Astrocyte (in vitro differentiated cells and primary cell): ENCODE data around the gene NUDT16L1. TPM values are rescaled to one million over a fixed set of nuclear protein-coding genes. Genes with fewer than 3 reads are reported as not detected.

Experiments used
- DNase-seq: peaks from one replicate; pipeline ENCODE4 v3.0.0-alpha.2; 2010; ENCODE audit warnings: low read depth
- FAIRE-seq: peaks from 2 replicates; lab custom pipeline; 2011; peaks lifted over from hg19 to GRCh38; lab: Jason Lieb, UNC
- H2AFZ ChIP-seq: 2 replicates; pipeline ENCODE4 v1.6.0; 2012; ENCODE audit warnings: low read depth, low read length, inconsistent platforms
- H3K27ac ChIP-seq: 2 replicates; pipeline ENCODE4 v1.5.1; 2011; ENCODE audit warnings: low read depth, low read length, inconsistent platforms
- H3K27me3 ChIP-seq: 2 replicates; pipeline ENCODE4 v1.6.0; 2011; ENCODE audit warnings: low read length, inconsistent platforms; ENCODE audit not compliant: insufficient read depth
- H3K36me3 ChIP-seq: 2 replicates; pipeline ENCODE4 v1.5.1; 2011; ENCODE audit warnings: low read length, inconsistent platforms; ENCODE audit not compliant: insufficient read depth
- H3K4me1 ChIP-seq: 2 replicates; pipeline ENCODE4 v1.5.1; 2011; ENCODE audit warnings: low read length, inconsistent platforms; ENCODE audit not compliant: insufficient read depth
- H3K4me2 ChIP-seq: 2 replicates; pipeline ENCODE4 v1.6.0; 2012; ENCODE audit warnings: low read length, inconsistent platforms
- H3K4me3 ChIP-seq: 2 replicates; pipeline ENCODE4 v1.5.1; 2011; ENCODE audit warnings: low read depth, mild to moderate bottlenecking, low read length, inconsistent platforms; ENCODE audit not compliant: insufficient read depth
- H3K79me2 ChIP-seq: 2 replicates; pipeline ENCODE4 v1.6.0; 2012; ENCODE audit warnings: mild to moderate bottlenecking, low read length, inconsistent platforms; ENCODE audit not compliant: insufficient read depth
- H3K9ac ChIP-seq: 2 replicates; pipeline ENCODE4 v1.6.0; 2012; ENCODE audit warnings: mild to moderate bottlenecking, low read length, inconsistent platforms
- H3K9me3 ChIP-seq: 2 replicates; pipeline ENCODE4 v1.5.1; 2012; ENCODE audit warnings: low read depth, mild to moderate bottlenecking, low read length, inconsistent platforms; ENCODE audit not compliant: insufficient read depth
- H4K20me1 ChIP-seq: 2 replicates; pipeline ENCODE4 v1.6.0; 2012; ENCODE audit warnings: low read length, inconsistent platforms; ENCODE audit not compliant: insufficient read depth
- H3K27ac Mint-ChIP-seq: one replicate; pipeline ENCODE4 v1.8.0; 2021; ENCODE audit warnings: mild to moderate bottlenecking, mixed read lengths; ENCODE audit not compliant: unreplicated experiment
- H3K27me3 Mint-ChIP-seq: one replicate; pipeline ENCODE4 v1.8.0; 2021; ENCODE audit warnings: low read depth, mixed read lengths; ENCODE audit not compliant: unreplicated experiment
- H3K36me3 Mint-ChIP-seq: one replicate; pipeline ENCODE4 v1.8.0; 2021; ENCODE audit warnings: low read depth, mixed read lengths; ENCODE audit not compliant: unreplicated experiment
- H3K4me1 Mint-ChIP-seq: one replicate; pipeline ENCODE4 v1.8.0; 2021; ENCODE audit warnings: low read depth, mixed read lengths; ENCODE audit not compliant: unreplicated experiment
- H3K4me3 Mint-ChIP-seq: one replicate; pipeline ENCODE4 v1.8.0; 2021; ENCODE audit warnings: mild to moderate bottlenecking, moderate library complexity, mixed read lengths; ENCODE audit not compliant: unreplicated experiment
- H3K9me3 Mint-ChIP-seq: one replicate; pipeline ENCODE4 v1.8.0; 2021; ENCODE audit warnings: mild to moderate bottlenecking, mixed read lengths; ENCODE audit not compliant: unreplicated experiment
- CTCF ChIP-seq: IDR thresholded peaks from 2 replicates; pipeline ENCODE4 v1.5.1; 2011; ENCODE audit warnings: low read depth, mild to moderate bottlenecking, inconsistent platforms, low read length, moderate library complexity; ENCODE audit not compliant: insufficient read depth
- EZH2 ChIP-seq: IDR thresholded peaks from 2 replicates; pipeline ENCODE4 v1.6.1; 2012; ENCODE audit warnings: mild to moderate bottlenecking, low read length, inconsistent platforms; ENCODE audit not compliant: insufficient read depth
- total RNA-seq: library from RNA; stranded (reverse); gene quantifications from 2 replicates; pipeline ENCODE4 v1.2.1, GENCODE V29; 2021

The NUDT16L1 gene
- total RNA-seq, 1 donor from 2014 or later, result 42.2 TPM

DNA sequence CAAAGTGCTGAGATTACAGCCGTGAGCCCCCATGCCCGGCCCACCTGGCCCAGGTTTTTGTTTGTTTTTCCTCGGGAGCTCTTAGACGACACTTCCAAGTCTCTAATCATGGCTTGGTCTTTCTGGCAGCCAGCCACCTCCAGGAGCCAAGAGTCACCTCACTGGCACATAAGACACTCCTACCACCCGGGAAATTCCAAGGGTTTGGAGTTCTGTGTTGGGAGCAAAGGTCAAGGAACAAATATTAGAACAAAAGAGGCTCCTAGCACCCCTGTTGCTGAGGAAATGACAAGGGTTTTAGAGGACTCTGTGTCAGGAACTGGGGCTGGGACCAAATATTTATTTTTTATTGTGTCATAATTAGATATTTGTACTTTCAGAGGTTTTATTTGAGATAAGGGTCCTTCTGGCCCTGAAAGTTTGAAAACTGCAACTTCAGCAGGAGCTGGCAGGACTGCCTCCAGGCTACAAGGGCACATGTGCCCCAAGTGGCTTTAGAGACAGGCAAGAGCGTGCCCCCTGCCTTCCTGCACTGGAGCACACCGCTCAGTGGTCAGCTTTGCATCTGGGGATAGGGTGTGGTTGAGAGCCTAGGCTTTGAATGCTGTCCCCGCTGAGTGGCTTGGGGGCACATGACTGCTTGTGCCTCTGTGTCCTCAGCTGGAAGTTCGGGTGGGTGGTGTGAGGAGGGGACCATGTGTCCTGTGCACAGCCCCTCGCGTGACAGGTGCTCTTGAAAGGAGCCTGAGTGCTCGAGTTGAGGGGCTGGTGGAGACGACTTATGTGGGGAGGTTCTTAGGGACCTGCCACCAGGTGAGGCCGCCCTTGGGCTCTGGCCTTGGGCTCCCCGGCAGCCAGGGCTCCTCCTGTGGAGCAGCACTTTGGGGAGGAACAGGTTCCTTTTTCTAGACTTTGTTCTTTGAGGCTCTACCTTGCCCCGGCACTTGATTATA is 39.1 kb upstream of the NUDT16L1 start:
- no peaks in the 10 kb centered on the region for H3K27me3 ChIP-seq
- H3K27ac ChIP-seq, result no peak overlapping the region
- no peaks in the 10 kb centered on the region for H3K9me3 ChIP-seq
- Mint-ChIP-seq H3K4me1 (no peaks in the 10 kb centered on the region), H3K4me3 (no peak overlapping the region), H3K27me3 (no peaks in the 10 kb centered on the region), H3K27ac (no peak overlapping the region), H3K36me3 (peaks cover 14% of the 10 kb centered on the region), H3K9me3 (no peaks in the 10 kb centered on the region)
- H4K20me1 ChIP-seq, result peaks cover 62% of the 10 kb centered on the region
- TF ChIP-seq CTCF (no peak), EZH2 (no peak)
- H3K9ac ChIP-seq, result no peak overlapping the region
- H3K4me2 ChIP-seq, result no peak overlapping the region
- FAIRE-seq, result no peak
- H3K36me3 ChIP-seq, result peaks cover 6% of the 10 kb centered on the region
- H3K4me3 ChIP-seq, result no peak overlapping the region
- no peak overlapping the region for H2AFZ ChIP-seq
- H3K4me1 ChIP-seq, result no peaks in the 10 kb centered on the region
- DNase-seq, result no peak
- H3K79me2 ChIP-seq, result peaks cover 21% of the 10 kb centered on the region

- no peak for TF ChIP-seq CTCF
- no peak for TF ChIP-seq EZH2
- Histone ChIP-seq H3K9ac (no peak overlapping the region), H3K4me2 (no peak overlapping the region), H3K27me3 (no peaks in the 10 kb centered on the region), H3K27ac (no peak overlapping the region), H2AFZ (no peak overlapping the region), H3K36me3 (peaks cover 6% of the 10 kb centered on the region), H3K4me1 (peaks cover 7% of the 10 kb centered on the region), H4K20me1 (peaks cover 62% of the 10 kb centered on the region), H3K9me3 (no peaks in the 10 kb centered on the region), H3K79me2 (peaks cover 15% of the 10 kb centered on the region), H3K4me3 (no peak overlapping the region)
- no peak for DNase-seq
- no peak for FAIRE-seq
- Mint-ChIP-seq H3K4me3 (no peak overlapping the region), H3K36me3 (peaks cover 11% of the 10 kb centered on the region), H3K9me3 (no peaks in the 10 kb centered on the region), H3K27me3 (no peaks in the 10 kb centered on the region), H3K27ac (no peak overlapping the region), H3K4me1 (no peaks in the 10 kb centered on the region)
Measured at GRCh38 chr16:4654964-4655590, 38.3 kb upstream of the NUDT16L1 start.
